H1 (cell line): ENCODE measurements around the gene COL12A1. TPM values are rescaled to one million over a fixed set of nuclear protein-coding genes. Genes with fewer than 3 reads are reported as not detected.

Experiments used
- CTCF ChIA-PET: fragments of 300-600 bp; sonication (Branson Sonifier 250); formaldehyde crosslinking; loops from one replicate; lab custom pipeline; 2021; ENCODE audit not compliant: partially characterized antibody; lab: Charles Lee
- POLR2A ChIA-PET: fragments of 300-600 bp; sonication (Branson Sonifier 250); formaldehyde crosslinking; loops from one replicate; lab custom pipeline; 2021; ENCODE audit warnings: inconsistent platforms; ENCODE audit not compliant: partially characterized antibody; lab: Charles Lee
- DNase-seq, 2 experiments: peaks; one replicate each; pipeline versions ENCODE4 v3.0.0 to v3.0.0-alpha.2; 2010 to 2022; ENCODE audit warnings: low spot score in 2 of 2, low read depth in 1 of 2, mixed read lengths in 1 of 2
- FAIRE-seq: peaks from 2 replicates; lab custom pipeline; 2011; peaks lifted over from hg19 to GRCh38; lab: Jason Lieb, UNC
- H2AFZ ChIP-seq: 2 replicates; pipeline ENCODE4 v1.8.1; 2012; ENCODE audit warnings: low read length, inconsistent platforms
- H2AK5ac ChIP-seq: 2 replicates; pipeline ENCODE4 v1.6.1; 2013; ENCODE audit warnings: low read depth, low read length
- H2BK120ac ChIP-seq: replicated peaks from 2 replicates; pipeline ENCODE3; 2013; ENCODE audit warnings: low read depth, low read length, inconsistent platforms
- H2BK12ac ChIP-seq: 2 replicates; pipeline ENCODE4 v1.6.1; 2013; ENCODE audit warnings: low read depth, low read length
- H2BK15ac ChIP-seq: 2 replicates; pipeline ENCODE4 v1.6.1; 2013; ENCODE audit warnings: low read length
- H2BK20ac ChIP-seq: 2 replicates; pipeline ENCODE4 v1.6.1; 2013; ENCODE audit warnings: low read length
- H2BK5ac ChIP-seq: 2 replicates; pipeline ENCODE4 v1.6.1; 2013; ENCODE audit warnings: low read depth, low read length
- H3K14ac ChIP-seq: 2 replicates; pipeline ENCODE4 v1.6.1; 2013; ENCODE audit warnings: inconsistent platforms; ENCODE audit not compliant: insufficient read length
- H3K18ac ChIP-seq: 2 replicates; pipeline ENCODE4 v1.6.1; 2013; ENCODE audit warnings: low read length; ENCODE audit errors: extremely low read depth
- H3K23ac ChIP-seq: 2 replicates; pipeline ENCODE4 v1.6.1; 2013; ENCODE audit warnings: inconsistent platforms; ENCODE audit not compliant: insufficient read length
- H3K23me2 ChIP-seq: 2 replicates; pipeline ENCODE4 v1.6.1; 2013; ENCODE audit warnings: low read depth, low read length
- H3K27ac ChIP-seq: 2 replicates; pipeline ENCODE4 v1.6.1; 2011; ENCODE audit warnings: low read depth, low read length, inconsistent platforms
- H3K27me3 ChIP-seq, 4 experiments: replicated peaks in 1 of 4; 1 replicate in 1 of 4; 2 replicates in 3 of 4; pipeline versions ENCODE4 v1.6.1 to v1.8.1; 2011 to 2013; ENCODE audit warnings: low read length in 3 of 4, mild to moderate bottlenecking in 3 of 4, inconsistent platforms in 2 of 4, mixed read lengths in 2 of 4, moderate library complexity in 1 of 4; ENCODE audit not compliant: control insufficient read depth in 3 of 4, insufficient read depth in 3 of 4; ENCODE audit errors: extremely low read depth in 1 of 4
- H3K36me3 ChIP-seq, 4 experiments: 2 replicates each; pipeline versions ENCODE4 v1.6.1 to v1.8.1; 2011 to 2013; ENCODE audit warnings: mild to moderate bottlenecking in 4 of 4, low read length in 3 of 4, moderate library complexity in 2 of 4, control low read depth in 1 of 4, inconsistent platforms in 1 of 4; ENCODE audit not compliant: insufficient read depth in 4 of 4, control insufficient read depth in 2 of 4
- H3K4ac ChIP-seq: replicated peaks from 2 replicates; pipeline ENCODE3; 2013; ENCODE audit warnings: low read length, low read depth, mixed read lengths, inconsistent platforms; ENCODE audit not compliant: insufficient read length
- H3K4me1 ChIP-seq, 4 experiments: replicated peaks in 1 of 4; 1 replicate in 1 of 4; 2 replicates in 3 of 4; pipeline versions ENCODE4 v1.6.1 to v1.8.1; 2011 to 2013; ENCODE audit warnings: low read length in 3 of 4, inconsistent platforms in 2 of 4, mixed read lengths in 1 of 4; ENCODE audit not compliant: insufficient read depth in 4 of 4, control insufficient read depth in 3 of 4
- H3K4me2 ChIP-seq, 2 experiments: 2 replicates each; pipeline versions ENCODE4 v1.6.1 to v1.8.1; 2011 to 2013; ENCODE audit warnings: low read depth in 2 of 2, low read length in 2 of 2, control low read depth in 1 of 2, inconsistent platforms in 1 of 2, mild to moderate bottlenecking in 1 of 2; ENCODE audit not compliant: insufficient read depth in 1 of 2
- H3K4me3 ChIP-seq, 4 experiments: fragments of 200-600, 300-600 bp in 1 of 4; sonication (generic), shearing (Covaris generic), sonication (Bioruptor Twin) in 1 of 4; 2 replicates each; pipeline versions ENCODE4 v1.5.1 to v1.8.1; 2011 to 2016; ENCODE audit warnings: low read length in 4 of 4, low read depth in 3 of 4, control low read depth in 2 of 4, inconsistent platforms in 2 of 4, mild to moderate bottlenecking in 2 of 4, mixed read lengths in 1 of 4, moderate library complexity in 1 of 4; ENCODE audit not compliant: insufficient read depth in 2 of 4; ENCODE audit errors: extremely low read depth in 1 of 4
- H3K56ac ChIP-seq: replicated peaks from 2 replicates; pipeline ENCODE3; 2013; ENCODE audit warnings: low read depth, mild to moderate bottlenecking, mixed read lengths, low read length, inconsistent platforms; ENCODE audit not compliant: insufficient read length
- H3K79me1 ChIP-seq: 2 replicates; pipeline ENCODE4 v1.6.1; 2013; ENCODE audit warnings: low read depth, low read length, control low read depth
- H3K79me2 ChIP-seq, 2 experiments: 2 replicates each; pipeline versions ENCODE4 v1.6.1 to v1.8.1; 2012 to 2013; ENCODE audit warnings: low read length in 2 of 2, mild to moderate bottlenecking in 2 of 2, inconsistent platforms in 1 of 2; ENCODE audit not compliant: insufficient read depth in 2 of 2, control insufficient read depth in 1 of 2
- H3K9ac ChIP-seq, 4 experiments: replicated peaks in 1 of 4; 1 replicate in 1 of 4; 2 replicates in 3 of 4; pipeline versions ENCODE4 v1.6.1 to v1.8.1; 2011 to 2013; ENCODE audit warnings: low read depth in 3 of 4, low read length in 3 of 4, control low read depth in 2 of 4, mild to moderate bottlenecking in 2 of 4, moderate library complexity in 2 of 4, inconsistent platforms in 1 of 4; ENCODE audit errors: extremely low read depth in 1 of 4
- H3K9me3 ChIP-seq, 2 experiments: 2 replicates each; pipeline versions ENCODE4 v1.6.1 to v1.8.1; 2012 to 2013; ENCODE audit warnings: mild to moderate bottlenecking in 2 of 2, moderate library complexity in 2 of 2, control low read depth in 1 of 2, inconsistent platforms in 1 of 2, low read depth in 1 of 2, low read length in 1 of 2, mixed read lengths in 1 of 2; ENCODE audit not compliant: insufficient read depth in 2 of 2
- H4K20me1 ChIP-seq, 2 experiments: replicated peaks in 1 of 2; 2 replicates each; pipeline versions ENCODE3 to v1.8.1; 2011 to 2013; ENCODE audit warnings: inconsistent platforms in 2 of 2, low read length in 2 of 2, mild to moderate bottlenecking in 1 of 2; ENCODE audit not compliant: insufficient read depth in 2 of 2, control insufficient read depth in 1 of 2
- H4K5ac ChIP-seq: 2 replicates; pipeline ENCODE4 v1.6.1; 2013; ENCODE audit warnings: low read length, low read depth, mixed read lengths, inconsistent platforms; ENCODE audit not compliant: insufficient read length
- H4K8ac ChIP-seq: 2 replicates; pipeline ENCODE4 v1.8.0; 2013; ENCODE audit warnings: mild to moderate bottlenecking, moderate library complexity, low read length, inconsistent platforms; ENCODE audit not compliant: insufficient read depth; ENCODE audit errors: extremely low read depth
- H4K91ac ChIP-seq: replicated peaks from 2 replicates; pipeline ENCODE3; 2013; ENCODE audit warnings: low read length, mixed read lengths, inconsistent platforms; ENCODE audit not compliant: insufficient read length
- ATF2 ChIP-seq: IDR thresholded peaks from 2 replicates; pipeline ENCODE4 v1.6.1; 2012; ENCODE audit warnings: low read length, inconsistent platforms
- CREB1 ChIP-seq: IDR thresholded peaks from 2 replicates; pipeline ENCODE4 v1.6.1; 2012; ENCODE audit warnings: inconsistent platforms
- EP300 ChIP-seq, 2 experiments: IDR thresholded peaks; 1 replicate in 1 of 2; 2 replicates in 1 of 2; pipeline ENCODE4 v1.6.1; 2011 to 2012; ENCODE audit warnings: low read depth in 2 of 2, low read length in 2 of 2, mild to moderate bottlenecking in 2 of 2, borderline replicate concordance in 1 of 2, inconsistent platforms in 1 of 2, moderate library complexity in 1 of 2
- HDAC2 ChIP-seq, 2 experiments: fragments of 300-600 bp in 1 of 2; sonication (generic) in 1 of 2; IDR thresholded peaks; 2 replicates each; pipeline ENCODE4 v1.6.1; 2011 to 2012; ENCODE audit warnings: low read depth in 2 of 2, low read length in 2 of 2, mild to moderate bottlenecking in 2 of 2, moderate library complexity in 2 of 2, borderline replicate concordance in 1 of 2, inconsistent platforms in 1 of 2
- JUN ChIP-seq: IDR thresholded peaks from 2 replicates; pipeline ENCODE4 v1.6.1; 2011; ENCODE audit warnings: low read depth, mild to moderate bottlenecking, improper control_type of control experiment, low read length
- POLR2A ChIP-seq, 2 experiments: IDR thresholded peaks; 1 replicate in 1 of 2; 2 replicates in 1 of 2; pipeline ENCODE4 v1.6.1; 2011; ENCODE audit warnings: low read depth in 2 of 2, low read length in 2 of 2, mild to moderate bottlenecking in 2 of 2; ENCODE audit errors: control extremely low read depth in 1 of 2
- RAD21 ChIP-seq, 2 experiments: IDR thresholded peaks in 1 of 2; conservative IDR thresholded peaks in 1 of 2; 2 replicates each; pipeline ENCODE4 v1.6.1; 2011; ENCODE audit warnings: low read depth in 2 of 2, low read length in 2 of 2, improper control_type of control experiment in 1 of 2, inconsistent platforms in 1 of 2, mild to moderate bottlenecking in 1 of 2, moderate library complexity in 1 of 2
- RBBP5 ChIP-seq: IDR thresholded peaks from 2 replicates; pipeline ENCODE4 v1.7.1; 2012; ENCODE audit warnings: low read depth, mild to moderate bottlenecking, inconsistent platforms, low read length, moderate library complexity, borderline replicate concordance
- TAF7 ChIP-seq: optimal IDR thresholded peaks from 2 replicates; pipeline ENCODE3; 2011; ENCODE audit warnings: low read depth, mild to moderate bottlenecking, inconsistent platforms, low read length, moderate library complexity, borderline replicate concordance
- TCF12 ChIP-seq: IDR thresholded peaks from 2 replicates; pipeline ENCODE4 v1.6.1; 2011; ENCODE audit warnings: low read depth, mild to moderate bottlenecking, low read length
- WGBS, 2 experiments: shearing (Covaris generic) in 1 of 2; methylation state at CpG; one replicate each; pipeline versions ENCODE4 v1.1.6 to v1.1.7; 2013 to 2015; ENCODE audit warnings: low lambda C conversion rate in 2 of 2, mixed read lengths in 2 of 2, inconsistent platforms in 1 of 2, low coverage in 1 of 2, missing lambda C conversion rate in 1 of 2; ENCODE audit not compliant: insufficient replicate concordance in 2 of 2, insufficient coverage in 1 of 2, insufficient read length in 1 of 2; ENCODE audit errors: extremely low coverage in 1 of 2, missing lambda C conversion rate in 1 of 2; 5-methylcytosine and 5-hydroxymethylcytosine counted together
- polyA plus RNA-seq, 7 experiments: library from polyadenylated mRNA; depleted of rRNA in 3 of 7; stranded (reverse) in 5 of 7; unstranded in 2 of 7; fragments of >200 nt in 5 of 7; fragments of 200-250 nt in 2 of 7; gene quantifications; 1 replicate in 5 of 7; 2 replicates in 1 of 7; 4 replicates in 1 of 7; pipeline versions ENCODE4 v1.2.1 to v1.2.3, GENCODE V29; 2011 to 2013; ENCODE audit warnings: missing spikeins in 2 of 7, mixed read lengths in 2 of 7
- total RNA-seq: library from RNA; stranded (reverse); fragmentation: NEBNext Ultra II Directional; extraction: Animal tissue kit (Norgen Biotek cat#: 25700); gene quantifications from 2 replicates; pipeline ENCODE4 v1.2.1, GENCODE V29; 2021

The COL12A1 gene
- total and polyA plus RNA-seq, 2 of the 8 experiments (the other 6 are each of a cell fraction or from before 2014, with no cell fraction given) = 1.4 to 4.7 TPM

- Histone ChIP-seq H3K4me3 (no peak overlapping the region), H2BK20ac (no peak overlapping the region), H3K56ac (no peak overlapping the region), H3K9me3 (no peaks in the 10 kb centered on the region), H3K18ac (no peak overlapping the region), H3K4me1 (peaks cover 0 to 12% (median 2%) of the 10 kb centered on the region in 4 experiments; a peak in 4 of 7 replicates), H2BK12ac (no peak overlapping the region), H3K9ac (no peak overlapping the region), H2AK5ac (no peak overlapping the region), H4K20me1 (no peaks in the 10 kb centered on the region), H3K36me3 (no peaks in the 10 kb centered on the region), H2AFZ (no peak overlapping the region), H3K27me3 (peaks cover 0 to 3% (median under 1%) of the 10 kb centered on the region in 4 experiments; a peak in 4 of 7 replicates), H3K14ac (no peak overlapping the region), H4K5ac (no peak overlapping the region), H3K4ac (no peak overlapping the region), H3K27ac (no peak overlapping the region), H3K4me2 (no peak overlapping the region), H4K8ac (no peak overlapping the region), H3K79me1 (no peaks in the 10 kb centered on the region), H4K91ac (no peak overlapping the region), H2BK15ac (no peak overlapping the region), H3K23ac (no peak overlapping the region), H2BK5ac (no peak overlapping the region), H3K23me2 (peaks cover 6% of the 10 kb centered on the region), H2BK120ac (no peak overlapping the region), H3K79me2 (no peaks in the 10 kb centered on the region)
- DNase-seq (no peak), FAIRE-seq (no peak)
- ChIA-PET CTCF (no interaction called here), POLR2A (no interaction called here)
- 93% methylated on average over 2 of the region's 2 CpGs; no CpG with 5 or more reads in 1 of the 2 experiments for WGBS, 2 experiments
- TF ChIP-seq HDAC2 (IDR thresholded peaks at IDR 0.05; ENCODE audit: borderline replicate concordance in 1 of 2, low read depth in 2 of 2, low read length in 2 of 2) = no peak
- no peak for TF ChIP-seq CREB1
- no peak for TF ChIP-seq RAD21 (IDR thresholded peaks at IDR 0.05 in 1 of 2, conservative IDR thresholded peaks at IDR 0.05 in 1 of 2; ENCODE audit: low read depth in 2 of 2, low read length in 2 of 2)
- no peak for TF ChIP-seq TCF12
- TF ChIP-seq TAF7 = no peak
- TF ChIP-seq RBBP5 = no peak
- no peak for TF ChIP-seq EP300 (IDR thresholded peaks at IDR 0.05; ENCODE audit: borderline replicate concordance in 1 of 2, low read depth in 2 of 2, low read length in 2 of 2)
- TF ChIP-seq POLR2A (IDR thresholded peaks at IDR 0.05; ENCODE audit: control extremely low read depth in 1 of 2, low read depth in 2 of 2, low read length in 2 of 2) = no peak
- no peak for TF ChIP-seq JUN
- TF ChIP-seq ATF2 = no peak
These were observed 116.5 kb downstream of the COL12A1 start for GRCh38 chr6:75089151-75089897.
